Gastrocnemius medialis (tissue), 4 donors: ENCODE measurements around the gene PPIL1. TPM values are rescaled to one million over a fixed set of nuclear protein-coding genes. Genes with fewer than 3 reads are reported as not detected.

Source experiments
- ATAC-seq, 2 donors: fragments of 150-250 bp; one replicate each; pipeline ENCODE4 v1.9.1; 2016
- DNase-seq, 2 donors: peaks; one replicate each; pipeline ENCODE4 v3.0.0-alpha.2; 2019
- H3K27ac ChIP-seq, 4 donors: fragments of 200-600 bp; sonication (generic); 1 replicate in 1 of 4; 2 replicates in 3 of 4; pipeline ENCODE4 v1.5.1; 2016 to 2018; ENCODE audit warnings: mild to moderate bottlenecking in 2 of 4, moderate library complexity in 1 of 4
- H3K27me3 ChIP-seq, 3 donors: fragments of 200-600 bp; sonication (generic) in 2 of 3; 1 replicate in 1 of 3; 2 replicates in 2 of 3; pipeline versions ENCODE4 v1.5.1 to v1.6.0; 2016 to 2019; ENCODE audit warnings: mild to moderate bottlenecking in 1 of 3, moderate library complexity in 1 of 3
- H3K36me3 ChIP-seq, 2 donors: fragments of 200-600 bp; sonication (generic) in 1 of 2; one replicate each; pipeline ENCODE4 v1.5.1; 2017 to 2018
- H3K4me1 ChIP-seq, 2 donors: fragments of 200-600 bp; sonication (generic) in 1 of 2; one replicate each; pipeline ENCODE4 v1.5.1; 2016 to 2017; ENCODE audit warnings: mild to moderate bottlenecking in 2 of 2
- H3K4me3 ChIP-seq, 4 donors: fragments of 200-600 bp; sonication (generic) in 3 of 4; 1 replicate in 1 of 4; 2 replicates in 3 of 4; pipeline ENCODE4 v1.5.1; 2016 to 2019; ENCODE audit warnings: mild to moderate bottlenecking in 2 of 4
- H3K9me3 ChIP-seq, 3 donors: fragments of 200-600 bp; sonication (generic) in 2 of 3; 1 replicate in 1 of 3; 2 replicates in 2 of 3; pipeline ENCODE4 v1.5.1; 2016 to 2019
- POLR2A ChIP-seq, 2 donors: fragments of 450-650 bp; IDR thresholded peaks; one replicate each; pipeline ENCODE4 v1.6.1; 2017; ENCODE audit warnings: antibody characterized with exemption in 2 of 2, mild to moderate bottlenecking in 2 of 2, moderate library complexity in 2 of 2
- in situ Hi-C, 4 donors: fragments of 200-750 bp; cut with MboI; loops; one replicate each; pipeline versions ENCODE4 v1.15.0 to v1.8.0; 2017; ENCODE audit warnings: low sequenced_read_pairs in 4 of 4
- intact Hi-C: fragments of 100-400 bp; cut with DNase I; formaldehyde crosslinking; loops from one replicate; pipeline ENCODE4 v1.15.1; 2023; ENCODE audit warnings: low total_unique reads
- total RNA-seq, 4 donors: library from RNA; depleted of rRNA; stranded (reverse); fragments of >200 nt; gene quantifications; one replicate each; pipeline versions ENCODE4 v1.1.0 to v1.2.3, GENCODE V29; 2016
- TF ChIP-seq, protein P1 (sequence below), 5 experiments: fragments of 450-650 bp in 3 of 5; fragments of 200-600 bp in 2 of 5; sonication (generic) in 2 of 5; IDR thresholded peaks in 4 of 5; conservative IDR thresholded peaks in 1 of 5; 1 replicate in 4 of 5; 2 replicates in 1 of 5; pipeline ENCODE4 v1.5.1; 2016 to 2019; ENCODE audit warnings: antibody characterized with exemption in 5 of 5, mild to moderate bottlenecking in 3 of 5, moderate library complexity in 3 of 5

PPIL1 gene
- total RNA-seq, 4 donors from 2014 or later = 5.4 to 18.7 (median 16.8) TPM

DNA sequence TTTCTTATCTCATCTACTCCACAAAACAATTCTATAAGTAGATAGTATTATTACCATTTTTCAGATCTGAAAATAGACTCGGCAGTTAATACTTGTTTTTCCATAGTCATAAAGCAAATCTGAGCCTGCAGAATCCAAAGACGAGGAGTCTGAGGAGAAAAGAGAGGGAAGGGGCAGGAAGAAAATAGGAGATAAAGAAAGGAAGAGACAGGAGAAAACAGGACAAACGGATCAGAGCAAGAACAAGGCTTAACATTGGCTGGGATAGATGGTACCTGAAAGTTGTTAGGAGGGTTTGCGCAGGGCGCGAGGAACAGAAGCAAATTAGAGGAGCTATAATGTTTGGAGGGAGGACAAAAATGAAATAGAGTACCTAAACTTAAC lies 639 bp upstream of the PPIL1 start:
- in situ Hi-C loops (loop anchor here in 2 of 4 donors (25.0 kb wide), 2 partner anchors 137 to 337 kb away; partner anchors contain the start of gene FGD2 (in 1 of the 2)), intact Hi-C loops (no loop called here)
- Histone ChIP-seq H3K4me3 (peak overlapping the region; percentile 74 to 98 (median 91)), H3K36me3 (peaks cover 0 to 3% of the 10 kb centered on the region in 2 donors), H3K4me1 (peaks cover 11 to 20% of the 10 kb centered on the region in 2 donors), H3K27ac (peak overlapping the region; percentile 81 to 93 (median 88)), H3K9me3 (no peaks in the 10 kb centered on the region), H3K27me3 (no peaks in the 10 kb centered on the region)
- TF ChIP-seq, protein P1, sequence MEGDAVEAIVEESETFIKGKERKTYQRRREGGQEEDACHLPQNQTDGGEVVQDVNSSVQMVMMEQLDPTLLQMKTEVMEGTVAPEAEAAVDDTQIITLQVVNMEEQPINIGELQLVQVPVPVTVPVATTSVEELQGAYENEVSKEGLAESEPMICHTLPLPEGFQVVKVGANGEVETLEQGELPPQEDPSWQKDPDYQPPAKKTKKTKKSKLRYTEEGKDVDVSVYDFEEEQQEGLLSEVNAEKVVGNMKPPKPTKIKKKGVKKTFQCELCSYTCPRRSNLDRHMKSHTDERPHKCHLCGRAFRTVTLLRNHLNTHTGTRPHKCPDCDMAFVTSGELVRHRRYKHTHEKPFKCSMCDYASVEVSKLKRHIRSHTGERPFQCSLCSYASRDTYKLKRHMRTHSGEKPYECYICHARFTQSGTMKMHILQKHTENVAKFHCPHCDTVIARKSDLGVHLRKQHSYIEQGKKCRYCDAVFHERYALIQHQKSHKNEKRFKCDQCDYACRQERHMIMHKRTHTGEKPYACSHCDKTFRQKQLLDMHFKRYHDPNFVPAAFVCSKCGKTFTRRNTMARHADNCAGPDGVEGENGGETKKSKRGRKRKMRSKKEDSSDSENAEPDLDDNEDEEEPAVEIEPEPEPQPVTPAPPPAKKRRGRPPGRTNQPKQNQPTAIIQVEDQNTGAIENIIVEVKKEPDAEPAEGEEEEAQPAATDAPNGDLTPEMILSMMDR (IDR thresholded peaks at IDR 0.05 in 4 of 5, conservative IDR thresholded peaks at IDR 0.05 in 1 of 5) = no peak
- TF ChIP-seq POLR2A (IDR thresholded peaks at IDR 0.05) = no peak
- DNase-seq (no peak), ATAC-seq (no peak)

DNA sequence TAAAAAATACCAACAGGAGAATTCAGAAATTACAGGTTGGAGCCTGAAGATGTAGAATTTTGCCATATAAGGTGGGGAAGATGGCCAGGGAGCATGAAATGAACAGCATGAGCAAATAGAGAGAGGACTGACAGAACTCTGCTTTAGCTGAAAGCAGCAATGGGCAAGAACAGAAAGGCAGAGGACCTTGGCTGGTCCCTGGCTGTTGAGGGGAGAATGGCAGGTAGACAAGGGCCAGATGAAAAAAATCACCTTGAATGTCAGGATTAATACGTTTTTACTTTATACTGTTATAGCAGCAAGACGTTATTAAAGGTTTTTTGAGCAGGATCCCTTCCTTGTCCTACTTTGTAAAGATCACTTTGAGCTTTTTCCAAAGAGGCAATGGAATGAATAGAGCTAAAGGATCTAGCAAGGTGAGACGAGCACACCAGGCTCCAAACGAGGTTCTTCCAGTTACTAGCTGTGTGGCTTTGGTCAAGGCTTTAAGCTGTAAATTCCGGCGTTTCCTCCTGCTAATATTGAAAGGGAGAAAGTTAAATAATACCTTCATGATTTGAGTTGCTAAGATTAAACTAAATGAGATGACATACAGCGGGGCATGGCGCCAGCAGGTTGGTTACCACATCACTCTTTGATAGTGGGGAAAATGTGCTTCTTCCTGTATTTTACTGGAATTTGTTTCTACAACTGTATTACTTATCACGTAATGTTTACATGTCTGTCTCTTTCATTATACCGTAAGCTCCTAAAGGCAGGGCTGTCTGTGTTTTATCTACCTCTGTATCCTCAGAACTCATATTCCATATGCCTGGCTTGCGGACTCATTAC lies 776 bp downstream of the PPIL1 start:
- Histone ChIP-seq H3K4me3 (peak overlapping the region; percentile 74 to 98 (median 91)), H3K27ac (peak overlapping the region; percentile 81 to 93 (median 88)), H3K9me3 (no peaks in the 10 kb centered on the region), H3K4me1 (peaks cover 11 to 20% of the 10 kb centered on the region in 2 donors), H3K27me3 (no peaks in the 10 kb centered on the region), H3K36me3 (peaks cover 0 to 3% of the 10 kb centered on the region in 2 donors)
- DNase-seq (no peak), ATAC-seq (no peak)
- no peak for TF ChIP-seq POLR2A (IDR thresholded peaks at IDR 0.05)
- in situ Hi-C loops (loop anchor here in 1 of 4 donors (25.0 kb wide), 1 partner anchor 262 kb away; no protein-coding TSS in a partner anchor), intact Hi-C loops (loop anchor here (1.0 kb wide), 1 partner anchor 11 kb away; the partner anchor contains the start of gene C6orf89)

DNA sequence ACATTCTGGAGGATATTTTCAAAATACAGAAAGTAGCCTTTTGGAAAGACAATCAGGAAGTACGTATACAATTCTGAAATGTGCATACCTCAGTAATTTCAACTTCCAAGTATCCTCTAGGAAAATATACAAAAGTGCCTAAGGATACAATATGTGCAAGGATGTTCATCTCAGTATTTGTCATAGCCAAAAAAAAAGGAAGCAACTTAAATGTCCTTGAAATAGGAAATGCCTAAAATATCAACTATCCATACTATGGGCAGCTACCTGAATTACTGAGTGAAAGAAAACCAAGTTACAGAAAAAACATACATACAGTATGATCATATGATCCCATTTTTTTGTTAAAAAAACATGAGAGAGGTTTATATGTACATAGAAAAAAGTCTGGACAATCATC lies 1.5 kb downstream of the PPIL1 start:
- DNase-seq = no peak
- TF ChIP-seq POLR2A (IDR thresholded peaks at IDR 0.05) = no peak
- TF ChIP-seq, protein P1 (IDR thresholded peaks at IDR 0.05 in 4 of 5, conservative IDR thresholded peaks at IDR 0.05 in 1 of 5) = no peak
- Histone ChIP-seq H3K27me3 (no peaks in the 10 kb centered on the region), H3K4me1 (peaks cover 11 to 20% of the 10 kb centered on the region in 2 donors), H3K9me3 (no peaks in the 10 kb centered on the region), H3K4me3 (no peak overlapping the region), H3K27ac (no peak overlapping the region), H3K36me3 (peaks cover 0 to 3% of the 10 kb centered on the region in 2 donors)
- intact Hi-C loops (no loop called here), in situ Hi-C loops (loop anchor here in 1 of 4 donors (25.0 kb wide), 1 partner anchor 261 kb away; no protein-coding TSS in a partner anchor)
- no peak for ATAC-seq

DNA sequence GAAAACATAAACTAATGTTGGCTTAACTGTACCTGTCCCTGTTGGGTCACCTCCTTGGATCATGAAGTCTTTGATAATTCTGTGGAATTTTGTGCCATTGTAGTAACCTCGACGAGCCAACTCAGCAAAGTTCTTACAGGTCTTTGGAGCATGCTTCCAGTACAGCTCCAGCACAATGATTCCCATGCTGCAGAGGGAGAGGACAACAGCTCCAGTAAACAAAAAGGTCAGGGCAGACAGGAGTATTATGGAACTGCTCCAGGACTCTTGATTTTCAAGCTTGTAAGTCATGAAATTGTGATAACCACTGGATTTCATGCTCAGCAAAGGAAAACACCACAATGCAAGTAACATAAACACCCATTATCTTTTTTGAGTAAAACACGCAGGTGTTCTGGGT lies 2.9 kb downstream of the PPIL1 start:
- intact Hi-C loops = no loop called here
- TF ChIP-seq, protein P1 (IDR thresholded peaks at IDR 0.05 in 4 of 5, conservative IDR thresholded peaks at IDR 0.05 in 1 of 5) = no peak
- TF ChIP-seq POLR2A (IDR thresholded peaks at IDR 0.05) = no peak

More for the DNA sequence above, 2.9 kb downstream of the PPIL1 start:
- DNase-seq (no peak), ATAC-seq (no peak)
- no peaks in the 10 kb centered on the region for H3K9me3 ChIP-seq
- H3K4me1 ChIP-seq = peaks cover 11 to 20% of the 10 kb centered on the region in 2 donors
- no peaks in the 10 kb centered on the region for H3K27me3 ChIP-seq
- H3K36me3 ChIP-seq = peaks cover 0 to 3% of the 10 kb centered on the region in 2 donors
- in situ Hi-C loops = loop anchor here in 1 of 4 donors (25.0 kb wide), 1 partner anchor 259 kb away; no protein-coding TSS in a partner anchor
- H3K27ac ChIP-seq = no peak overlapping the region
- H3K4me3 ChIP-seq = no peak overlapping the region
